Calu3 (cell line): ENCODE results near the gene ATP9A. TPM values are rescaled to one million over a fixed set of nuclear protein-coding genes. Genes with fewer than 3 reads are reported as not detected.
"Not testable (repeated sequence)": the region's sequence is repeated elsewhere in the genome, so short reads cannot be mapped to it uniquely, and the experiment has no call there.

Source experiments
- BruUV-seq: library from RNA; stranded (reverse); fragments of 400-500 nt; replicated peaks from 2 replicates; lab custom pipeline; 2021; lab: Mats Ljungman, UMichigan
- CTCF ChIA-PET: fragments of 300-600 bp; sonication (Branson Sonifier 250); formaldehyde crosslinking; loops from one replicate; lab custom pipeline; 2022; ENCODE audit warnings: antibody characterized with exemption; lab: Charles Lee
- DNase-seq: peaks from one replicate; pipeline ENCODE4 v3.0.0; 2022
- H3K27ac Mint-ChIP-seq: one replicate; pipeline ENCODE4 v1.8.0; 2022; ENCODE audit warnings: mixed read lengths; ENCODE audit not compliant: unreplicated experiment
- H3K27me3 Mint-ChIP-seq: one replicate; pipeline ENCODE4 v1.8.0; 2022; ENCODE audit warnings: mixed read lengths; ENCODE audit not compliant: unreplicated experiment
- H3K36me3 Mint-ChIP-seq: one replicate; pipeline ENCODE4 v1.8.0; 2022; ENCODE audit warnings: mild to moderate bottlenecking, moderate library complexity, mixed read lengths; ENCODE audit not compliant: insufficient read depth, unreplicated experiment
- H3K4me1 Mint-ChIP-seq: one replicate; pipeline ENCODE4 v1.8.0; 2022; ENCODE audit warnings: mild to moderate bottlenecking, low read depth, mixed read lengths; ENCODE audit not compliant: unreplicated experiment
- H3K4me3 Mint-ChIP-seq: one replicate; pipeline ENCODE4 v1.8.0; 2022; ENCODE audit warnings: mild to moderate bottlenecking, low read depth, moderate library complexity, mixed read lengths; ENCODE audit not compliant: unreplicated experiment
- H3K9me3 Mint-ChIP-seq: one replicate; pipeline ENCODE4 v1.8.0; 2022; ENCODE audit warnings: low read depth, mixed read lengths; ENCODE audit not compliant: unreplicated experiment
- intact Hi-C: fragments of 100-400 bp; cut with micrococcal nuclease; formaldehyde crosslinking; loops from one replicate; pipeline ENCODE4 v1.10.0; 2022; ENCODE audit not compliant: unreplicated experiment
- total RNA-seq: library from RNA; stranded (reverse); gene quantifications from 2 replicates; pipeline ENCODE4 v1.2.3, GENCODE V29; 2022
- TF ChIP-seq, protein P1 (sequence below): fragments of 200-600 bp; IDR thresholded peaks from one replicate; pipeline ENCODE4 v1.8.0; 2022; ENCODE audit warnings: antibody characterized with exemption; ENCODE audit not compliant: unreplicated experiment

ATP9A gene
- total RNA-seq, 1 experiment from 2014 or later: 98.5 TPM

DNA sequence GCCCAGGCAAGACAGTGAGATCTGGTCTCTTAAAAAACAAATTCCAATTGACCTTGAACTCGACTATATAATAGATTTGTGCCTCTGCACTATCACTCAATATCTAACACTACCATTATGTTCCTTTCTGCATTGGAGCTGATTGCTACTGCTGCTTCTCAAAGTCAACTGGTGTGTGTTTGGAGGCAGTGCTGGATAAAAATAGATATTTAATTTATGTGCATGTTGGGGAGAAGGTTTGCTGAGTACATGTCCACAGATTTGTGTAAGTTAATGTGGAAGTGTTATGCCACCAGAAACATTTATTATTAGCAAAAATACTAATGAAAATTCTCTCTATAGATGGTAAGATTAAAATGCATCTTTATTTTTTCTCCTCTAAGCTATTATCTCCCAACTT is 39.5 kb downstream of the ATP9A start:
- no peak for DNase-seq
- no TSS peak for BruUV-seq
- intact Hi-C loops: no loop called here
- no peaks in the 10 kb centered on the region for H3K9me3 Mint-ChIP-seq
- H3K36me3 Mint-ChIP-seq: peaks cover 19% of the 10 kb centered on the region
- H3K4me3 Mint-ChIP-seq: no peak overlapping the region
- H3K4me1 Mint-ChIP-seq: peaks cover 22% of the 10 kb centered on the region
- CTCF ChIA-PET: interaction anchor here (0.9 kb wide), 1 partner anchor 10 kb away, joined by 4 read pairs; no protein-coding TSS in a partner anchor
- H3K27ac Mint-ChIP-seq: no peak overlapping the region
- TF ChIP-seq, protein P1, sequence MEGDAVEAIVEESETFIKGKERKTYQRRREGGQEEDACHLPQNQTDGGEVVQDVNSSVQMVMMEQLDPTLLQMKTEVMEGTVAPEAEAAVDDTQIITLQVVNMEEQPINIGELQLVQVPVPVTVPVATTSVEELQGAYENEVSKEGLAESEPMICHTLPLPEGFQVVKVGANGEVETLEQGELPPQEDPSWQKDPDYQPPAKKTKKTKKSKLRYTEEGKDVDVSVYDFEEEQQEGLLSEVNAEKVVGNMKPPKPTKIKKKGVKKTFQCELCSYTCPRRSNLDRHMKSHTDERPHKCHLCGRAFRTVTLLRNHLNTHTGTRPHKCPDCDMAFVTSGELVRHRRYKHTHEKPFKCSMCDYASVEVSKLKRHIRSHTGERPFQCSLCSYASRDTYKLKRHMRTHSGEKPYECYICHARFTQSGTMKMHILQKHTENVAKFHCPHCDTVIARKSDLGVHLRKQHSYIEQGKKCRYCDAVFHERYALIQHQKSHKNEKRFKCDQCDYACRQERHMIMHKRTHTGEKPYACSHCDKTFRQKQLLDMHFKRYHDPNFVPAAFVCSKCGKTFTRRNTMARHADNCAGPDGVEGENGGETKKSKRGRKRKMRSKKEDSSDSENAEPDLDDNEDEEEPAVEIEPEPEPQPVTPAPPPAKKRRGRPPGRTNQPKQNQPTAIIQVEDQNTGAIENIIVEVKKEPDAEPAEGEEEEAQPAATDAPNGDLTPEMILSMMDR: no peak
- H3K27me3 Mint-ChIP-seq: no peaks in the 10 kb centered on the region

DNA sequence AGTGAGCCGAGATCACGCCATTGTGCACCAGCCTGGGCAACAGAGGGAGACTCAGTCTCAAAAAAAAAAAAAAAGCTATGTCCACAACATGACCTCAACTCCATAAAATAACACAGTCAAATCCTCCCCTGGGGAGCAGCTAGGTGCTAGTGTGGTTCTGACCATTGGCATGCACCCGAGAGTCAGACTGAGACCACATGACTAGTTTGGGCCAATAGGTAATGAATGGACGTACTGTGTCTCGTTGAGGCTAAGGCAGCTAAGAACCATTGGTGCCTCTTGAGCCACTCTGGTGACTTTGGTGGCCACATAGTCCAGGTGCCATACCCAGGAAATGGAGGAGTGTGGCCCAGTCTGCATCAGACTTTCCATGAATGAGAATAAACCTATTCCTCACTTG is 40.3 kb downstream of the ATP9A start:
- Mint-ChIP-seq H3K36me3 (peaks cover 22% of the 10 kb centered on the region), H3K27me3 (no peaks in the 10 kb centered on the region), H3K9me3 (no peaks in the 10 kb centered on the region), H3K4me1 (peaks cover 20% of the 10 kb centered on the region), H3K4me3 (no peak overlapping the region), H3K27ac (no peak overlapping the region)
- TF ChIP-seq, protein P1: no peak
- no peak for DNase-seq
- intact Hi-C loops: no loop called here
- no TSS peak for BruUV-seq
- CTCF ChIA-PET: no interaction called here

DNA sequence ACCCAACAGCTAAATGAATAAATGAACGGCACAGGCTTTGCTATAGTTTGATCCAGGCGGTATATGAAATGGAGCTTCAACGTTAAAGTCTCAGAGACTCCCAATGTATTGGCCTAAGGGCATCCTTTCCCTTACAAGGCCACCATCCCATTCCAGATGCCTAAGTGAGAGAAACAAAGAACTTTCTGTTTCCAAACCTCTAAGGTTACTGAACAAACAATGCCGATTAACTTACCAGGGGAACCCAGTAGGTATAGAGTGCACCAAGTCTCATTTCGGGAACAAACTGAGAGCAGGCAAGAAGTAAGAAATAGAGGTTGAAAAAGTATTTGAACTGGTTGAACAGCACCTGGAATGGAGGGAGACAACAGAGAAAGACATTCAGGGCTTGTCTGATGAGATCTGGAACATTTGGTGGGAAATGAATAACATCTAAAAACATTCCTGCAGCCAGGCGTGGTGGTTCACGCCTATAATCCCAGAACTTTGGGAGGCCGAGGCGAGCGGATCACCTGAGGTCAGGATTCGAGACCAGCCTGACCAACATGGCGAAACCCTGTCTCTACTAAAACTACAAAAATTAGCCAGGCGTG is 42.5 kb downstream of the ATP9A start:
- intact Hi-C loops: no loop called here
- TF ChIP-seq, protein P1: no peak
- Mint-ChIP-seq H3K36me3 (peaks cover 24% of the 10 kb centered on the region), H3K27ac (peak overlapping the region; percentile 78), H3K27me3 (no peaks in the 10 kb centered on the region), H3K9me3 (no peaks in the 10 kb centered on the region), H3K4me3 (peak overlapping the region; percentile 33), H3K4me1 (peaks cover 16% of the 10 kb centered on the region)
- CTCF ChIA-PET: interaction anchor here (0.5 kb wide), 1 partner anchor 1547 kb away, joined by 3 read pairs; no protein-coding TSS in a partner anchor
- peak; percentile 51 for DNase-seq
- BruUV-seq: no TSS peak

DNA sequence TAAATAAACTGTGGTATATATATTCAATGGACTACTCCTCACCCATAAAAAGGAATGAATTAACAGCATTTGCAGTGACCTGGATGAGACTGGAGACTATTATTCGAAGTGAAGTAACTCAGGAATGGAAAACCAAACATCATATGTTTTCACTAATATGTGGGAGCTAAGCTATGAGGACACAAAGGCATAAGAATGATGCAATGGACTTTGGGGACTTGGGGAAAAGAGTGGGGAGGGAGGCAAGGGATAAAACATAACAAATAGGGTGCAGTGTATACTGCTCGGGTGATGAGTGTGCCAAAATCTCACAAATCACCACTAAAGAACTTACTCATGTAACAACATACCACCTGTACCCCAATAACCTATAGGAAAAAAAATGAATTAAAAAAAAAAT is 45.2 kb downstream of the ATP9A start:
- peaks cover 29% of the 10 kb centered on the region for H3K36me3 Mint-ChIP-seq
- H3K27me3 Mint-ChIP-seq, H3K4me3 Mint-ChIP-seq, BruUV-seq, DNase-seq, intact Hi-C loops, H3K9me3 Mint-ChIP-seq, H3K27ac Mint-ChIP-seq: not testable (repeated sequence)
- CTCF ChIA-PET: interaction anchor here (0.7 kb wide), 1 partner anchor 27 kb away, joined by 3 read pairs; no protein-coding TSS in a partner anchor
- peaks cover 17% of the 10 kb centered on the region for H3K4me1 Mint-ChIP-seq

DNA sequence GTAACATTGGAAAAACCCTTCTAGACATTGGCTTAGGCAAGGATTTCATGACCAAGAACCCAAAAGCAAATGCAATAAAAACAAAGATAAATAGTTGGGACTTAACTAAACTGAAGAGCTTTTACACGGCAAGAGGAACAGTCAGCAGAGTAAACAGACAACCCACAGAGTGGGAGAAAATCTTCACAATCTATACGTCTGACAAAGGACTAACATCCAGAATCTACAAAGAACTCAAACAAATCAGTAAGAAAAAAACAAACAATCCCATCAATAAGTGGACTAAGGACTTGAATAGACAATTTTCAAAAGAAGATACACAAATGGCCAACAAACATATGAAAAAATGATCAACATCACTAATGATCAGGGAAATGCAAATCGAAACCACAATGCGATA is 45.9 kb downstream of the ATP9A start:
- BruUV-seq, DNase-seq: not testable (repeated sequence)

More for the DNA sequence above, 45.9 kb downstream of the ATP9A start:
- H3K27ac Mint-ChIP-seq, H3K27me3 Mint-ChIP-seq, CTCF ChIA-PET, H3K4me3 Mint-ChIP-seq, intact Hi-C loops, H3K9me3 Mint-ChIP-seq: not testable (repeated sequence)
- Mint-ChIP-seq H3K4me1 (peaks cover 17% of the 10 kb centered on the region), H3K36me3 (peaks cover 31% of the 10 kb centered on the region)
